ENCODE results near the gene RGS5.

Gene RGS5

DNA sequence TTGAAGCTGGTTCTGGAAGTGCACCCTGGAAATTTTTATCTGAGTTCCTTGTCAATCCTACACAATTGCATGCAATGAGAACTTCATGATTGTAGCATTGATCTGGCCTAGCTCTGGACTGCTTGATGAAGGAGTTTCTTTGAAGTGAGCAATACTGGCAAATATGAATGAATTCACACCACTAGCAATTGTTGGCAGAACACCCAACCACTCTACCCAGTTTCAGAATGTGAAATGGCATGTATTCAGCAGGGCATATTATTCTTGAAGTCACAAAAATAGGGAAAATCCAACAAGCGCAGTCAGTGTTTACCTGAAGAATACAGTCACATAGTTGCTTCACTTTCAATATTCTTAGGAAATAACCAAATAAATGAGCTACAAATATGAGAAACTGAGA lies 57.3 kb downstream of the RGS5 start:
- no peak for ATAC-seq
- TF ChIP-seq GLIS3 (CRISPR knock-in tag; IDR thresholded peaks at IDR 0.05) (no peak), SNAI2 (CRISPR knock-in tag; IDR thresholded peaks at IDR 0.05) (no peak), BACH2 (CRISPR knock-in tag; IDR thresholded peaks at IDR 0.05; ENCODE audit: borderline replicate concordance) (no peak), ESRRG (CRISPR knock-in tag; IDR thresholded peaks at IDR 0.05) (no peak), PPARA (CRISPR knock-in tag; IDR thresholded peaks at IDR 0.05; ENCODE audit: borderline replicate concordance) (no peak), ISL1 (CRISPR knock-in tag; IDR thresholded peaks at IDR 0.05) (no peak), TOX (CRISPR knock-in tag; IDR thresholded peaks at IDR 0.05; ENCODE audit: borderline replicate concordance) (no peak), RARB (CRISPR knock-in tag; IDR thresholded peaks at IDR 0.05) (no peak), ZFP30 (CRISPR knock-in tag; IDR thresholded peaks at IDR 0.05) (no peak), ZFP3 (CRISPR knock-in tag; IDR thresholded peaks at IDR 0.05) (no peak), ZNF8 (CRISPR knock-in tag; IDR thresholded peaks at IDR 0.05) (no peak), PATZ1 (CRISPR knock-in tag; IDR thresholded peaks at IDR 0.05; ENCODE audit: borderline replicate concordance) (no peak), CSRNP3 (CRISPR knock-in tag; IDR thresholded peaks at IDR 0.05) (no peak), ZNF565 (CRISPR knock-in tag; conservative IDR thresholded peaks at IDR 0.05; ENCODE audit: low read depth) (no peak), ZNF70 (CRISPR knock-in tag; IDR thresholded peaks at IDR 0.05) (no peak), OSR1 (CRISPR knock-in tag; IDR thresholded peaks at IDR 0.05) (no peak), CSDC2 (CRISPR knock-in tag; IDR thresholded peaks at IDR 0.05) (no peak)
- TF ChIP-seq, protein P1, sequence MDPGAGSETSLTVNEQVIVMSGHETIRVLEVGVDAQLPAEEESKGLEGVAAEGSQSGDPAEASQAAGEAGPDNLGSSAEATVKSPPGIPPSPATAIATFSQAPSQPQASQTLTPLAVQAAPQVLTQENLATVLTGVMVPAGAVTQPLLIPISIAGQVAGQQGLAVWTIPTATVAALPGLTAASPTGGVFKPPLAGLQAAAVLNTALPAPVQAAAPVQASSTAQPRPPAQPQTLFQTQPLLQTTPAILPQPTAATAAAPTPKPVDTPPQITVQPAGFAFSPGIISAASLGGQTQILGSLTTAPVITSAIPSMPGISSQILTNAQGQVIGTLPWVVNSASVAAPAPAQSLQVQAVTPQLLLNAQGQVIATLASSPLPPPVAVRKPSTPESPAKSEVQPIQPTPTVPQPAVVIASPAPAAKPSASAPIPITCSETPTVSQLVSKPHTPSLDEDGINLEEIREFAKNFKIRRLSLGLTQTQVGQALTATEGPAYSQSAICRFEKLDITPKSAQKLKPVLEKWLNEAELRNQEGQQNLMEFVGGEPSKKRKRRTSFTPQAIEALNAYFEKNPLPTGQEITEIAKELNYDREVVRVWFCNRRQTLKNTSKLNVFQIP (CRISPR knock-in tag; IDR thresholded peaks at IDR 0.05; ENCODE audit: borderline replicate concordance, low read depth) = no peak
- TF ChIP-seq, protein P2, sequence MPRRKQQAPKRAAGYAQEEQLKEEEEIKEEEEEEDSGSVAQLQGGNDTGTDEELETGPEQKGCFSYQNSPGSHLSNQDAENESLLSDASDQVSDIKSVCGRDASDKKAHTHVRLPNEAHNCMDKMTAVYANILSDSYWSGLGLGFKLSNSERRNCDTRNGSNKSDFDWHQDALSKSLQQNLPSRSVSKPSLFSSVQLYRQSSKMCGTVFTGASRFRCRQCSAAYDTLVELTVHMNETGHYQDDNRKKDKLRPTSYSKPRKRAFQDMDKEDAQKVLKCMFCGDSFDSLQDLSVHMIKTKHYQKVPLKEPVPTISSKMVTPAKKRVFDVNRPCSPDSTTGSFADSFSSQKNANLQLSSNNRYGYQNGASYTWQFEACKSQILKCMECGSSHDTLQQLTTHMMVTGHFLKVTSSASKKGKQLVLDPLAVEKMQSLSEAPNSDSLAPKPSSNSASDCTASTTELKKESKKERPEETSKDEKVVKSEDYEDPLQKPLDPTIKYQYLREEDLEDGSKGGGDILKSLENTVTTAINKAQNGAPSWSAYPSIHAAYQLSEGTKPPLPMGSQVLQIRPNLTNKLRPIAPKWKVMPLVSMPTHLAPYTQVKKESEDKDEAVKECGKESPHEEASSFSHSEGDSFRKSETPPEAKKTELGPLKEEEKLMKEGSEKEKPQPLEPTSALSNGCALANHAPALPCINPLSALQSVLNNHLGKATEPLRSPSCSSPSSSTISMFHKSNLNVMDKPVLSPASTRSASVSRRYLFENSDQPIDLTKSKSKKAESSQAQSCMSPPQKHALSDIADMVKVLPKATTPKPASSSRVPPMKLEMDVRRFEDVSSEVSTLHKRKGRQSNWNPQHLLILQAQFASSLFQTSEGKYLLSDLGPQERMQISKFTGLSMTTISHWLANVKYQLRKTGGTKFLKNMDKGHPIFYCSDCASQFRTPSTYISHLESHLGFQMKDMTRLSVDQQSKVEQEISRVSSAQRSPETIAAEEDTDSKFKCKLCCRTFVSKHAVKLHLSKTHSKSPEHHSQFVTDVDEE (CRISPR knock-in tag; IDR thresholded peaks at IDR 0.05) = no peak

GRCh38 chr1:163144418-163144817 lies 58.3 kb downstream of the RGS5 start:
- TF ChIP-seq OSR1 (CRISPR knock-in tag; IDR thresholded peaks at IDR 0.05) (no peak), TCF4 (CRISPR knock-in tag; IDR thresholded peaks at IDR 0.05; ENCODE audit: borderline replicate concordance) (no peak)
- TF ChIP-seq, protein P1 (CRISPR knock-in tag; IDR thresholded peaks at IDR 0.05; ENCODE audit: borderline replicate concordance, low read depth) = peak; percentile 19; the same call in 1 of the 2 replicates
- ATAC-seq = no peak

DNA sequence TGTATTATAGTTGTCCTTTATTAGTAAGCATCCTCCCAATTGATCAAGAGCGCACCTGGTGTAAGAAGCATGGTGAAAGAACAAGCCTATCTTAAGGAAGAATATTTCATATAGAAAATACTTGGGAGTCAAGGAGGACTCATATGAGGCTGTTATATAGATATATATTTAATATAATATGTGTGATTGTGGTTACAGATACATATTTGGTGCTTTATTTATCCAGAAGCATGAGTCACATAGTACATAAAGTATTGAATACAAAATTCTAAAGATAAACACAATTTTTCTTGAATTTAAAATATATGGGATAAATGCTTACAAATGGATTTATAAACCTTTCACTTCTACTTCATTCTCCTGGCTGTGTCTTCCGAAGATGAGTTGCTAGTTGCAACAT lies 60.6 kb downstream of the RGS5 start:
- TF ChIP-seq RARB (CRISPR knock-in tag; IDR thresholded peaks at IDR 0.05) = no peak
- TF ChIP-seq, protein P3, sequence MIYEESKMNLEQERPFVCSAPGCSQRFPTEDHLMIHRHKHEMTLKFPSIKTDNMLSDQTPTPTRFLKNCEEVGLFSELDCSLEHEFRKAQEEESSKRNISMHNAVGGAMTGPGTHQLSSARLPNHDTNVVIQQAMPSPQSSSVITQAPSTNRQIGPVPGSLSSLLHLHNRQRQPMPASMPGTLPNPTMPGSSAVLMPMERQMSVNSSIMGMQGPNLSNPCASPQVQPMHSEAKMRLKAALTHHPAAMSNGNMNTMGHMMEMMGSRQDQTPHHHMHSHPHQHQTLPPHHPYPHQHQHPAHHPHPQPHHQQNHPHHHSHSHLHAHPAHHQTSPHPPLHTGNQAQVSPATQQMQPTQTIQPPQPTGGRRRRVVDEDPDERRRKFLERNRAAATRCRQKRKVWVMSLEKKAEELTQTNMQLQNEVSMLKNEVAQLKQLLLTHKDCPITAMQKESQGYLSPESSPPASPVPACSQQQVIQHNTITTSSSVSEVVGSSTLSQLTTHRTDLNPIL (CRISPR knock-in tag; IDR thresholded peaks at IDR 0.05; ENCODE audit: low read depth) = no peak
- ATAC-seq = no peak

All from SK-N-SH treated with all-trans-retinoic acid at 6 μM for 48 hours (cell line).